ENCODE data around the gene HOXD11.

Gene HOXD11

GRCh38 chr2:176131848-176132158, 24.7 kb downstream of the HOXD11 start:
- DNase-seq (ENCODE audit: low read depth in 2 of 2): no peak

GRCh38 chr2:176132205-176133171, 25.4 kb downstream of the HOXD11 start:
- no peak for DNase-seq (ENCODE audit: low read depth in 2 of 2)

- no peak for DNase-seq (ENCODE audit: low read depth in 2 of 2)
Measured at GRCh38 chr2:176133389-176133788, 26.3 kb downstream of the HOXD11 start.

- no peak for DNase-seq (ENCODE audit: low read depth in 2 of 2)
Measured at GRCh38 chr2:176134035-176134434, 27.0 kb downstream of the HOXD11 start.

- DNase-seq (ENCODE audit: low read depth in 2 of 2): no peak
Measured at GRCh38 chr2:176135035-176135440, 28.0 kb downstream of the HOXD11 start.

GRCh38 chr2:176136374-176137251, 29.5 kb downstream of the HOXD11 start:
- DNase-seq (ENCODE audit: low read depth in 2 of 2): no peak

- DNase-seq (ENCODE audit: low read depth in 2 of 2): no peak
Measured at GRCh38 chr2:176137252-176137580, 30.1 kb downstream of the HOXD11 start.

GRCh38 chr2:176137906-176138305, 30.8 kb downstream of the HOXD11 start:
- DNase-seq (ENCODE audit: low read depth in 2 of 2): no peak

- DNase-seq (ENCODE audit: low read depth in 2 of 2): no peak
Measured at GRCh38 chr2:176138526-176138922, 31.4 kb downstream of the HOXD11 start.

GRCh38 chr2:176138923-176139660, 32.0 kb downstream of the HOXD11 start:
- no peak for DNase-seq (ENCODE audit: low read depth in 2 of 2)

GRCh38 chr2:176139661-176140512, 32.8 kb downstream of the HOXD11 start:
- DNase-seq (ENCODE audit: low read depth in 2 of 2): no peak

GRCh38 chr2:176140513-176141317, 33.6 kb downstream of the HOXD11 start:
- peak in 1 of 2 donors; percentile 18 for DNase-seq (ENCODE audit: low read depth in 2 of 2)

GRCh38 chr2:176142281-176142680, 35.2 kb downstream of the HOXD11 start:
- no peak for DNase-seq (ENCODE audit: low read depth in 2 of 2)

GRCh38 chr2:176145085-176145969, 38.2 kb downstream of the HOXD11 start:
- DNase-seq (ENCODE audit: low read depth in 2 of 2): no peak

- no peak for DNase-seq (ENCODE audit: low read depth in 2 of 2)
Measured at GRCh38 chr2:176146101-176146500, 39.0 kb downstream of the HOXD11 start.

- DNase-seq (ENCODE audit: low read depth in 2 of 2): no peak
Measured at GRCh38 chr2:176146645-176147044, 39.6 kb downstream of the HOXD11 start.

GRCh38 chr2:176147210-176147799, 40.2 kb downstream of the HOXD11 start:
- DNase-seq (ENCODE audit: low read depth in 2 of 2): no peak

- DNase-seq (ENCODE audit: low read depth in 2 of 2): no peak
Measured at GRCh38 chr2:176147800-176148496, 40.9 kb downstream of the HOXD11 start.

Data from stimulated activated CD8-positive, alpha-beta memory T cell treated with anti-CD3 and anti-CD28 coated beads, Interleukin-15, amount 100 ng/mL, for 4 hours (primary cell).